Right ventricle myocardium superior (tissue), 1 donor: ENCODE results near the gene REXO5. TPM values are rescaled to one million over a fixed set of nuclear protein-coding genes. Genes with fewer than 3 reads are reported as not detected.
A peak's percentile ranks its signal among the peaks of the same experiment; 100 is the strongest.
"Not testable (repeated sequence)": the region's sequence is repeated elsewhere in the genome, so short reads cannot be mapped to it uniquely, and the experiment has no call there.

ENCODE experiments used
- ATAC-seq: fragments of 200-7000 bp; cut with Tn5 transposase; one replicate; pipeline ENCODE4 v1.9.1; 2020; ENCODE audit warnings: mild to moderate bottlenecking; ENCODE audit not compliant: poor library complexity
- DNase-seq: peaks from one replicate; pipeline ENCODE4 v3.0.0-alpha.2; 2020
- intact Hi-C: fragments of 100-400 bp; cut with DNase I; formaldehyde crosslinking; loops from one replicate; pipeline ENCODE4 v1.11.2; 2022
- long read RNA-seq: library from polyadenylated mRNA; unstranded; transcript quantifications from one replicate; pipeline ENCODE4 v2.0.0, GENCODE V29; 2021
- total RNA-seq: library from RNA; stranded (reverse); fragmentation: NEBNext Ultra II Directional; extraction: Animal tissue kit (Norgen Biotek cat#: 25700); gene quantifications from one replicate; pipeline ENCODE4 v1.2.1, GENCODE V29; 2021
- donor health status: DM: no; HTN: yes; CAD: no; lungs with severe emphysema.

The REXO5 gene, protein sequence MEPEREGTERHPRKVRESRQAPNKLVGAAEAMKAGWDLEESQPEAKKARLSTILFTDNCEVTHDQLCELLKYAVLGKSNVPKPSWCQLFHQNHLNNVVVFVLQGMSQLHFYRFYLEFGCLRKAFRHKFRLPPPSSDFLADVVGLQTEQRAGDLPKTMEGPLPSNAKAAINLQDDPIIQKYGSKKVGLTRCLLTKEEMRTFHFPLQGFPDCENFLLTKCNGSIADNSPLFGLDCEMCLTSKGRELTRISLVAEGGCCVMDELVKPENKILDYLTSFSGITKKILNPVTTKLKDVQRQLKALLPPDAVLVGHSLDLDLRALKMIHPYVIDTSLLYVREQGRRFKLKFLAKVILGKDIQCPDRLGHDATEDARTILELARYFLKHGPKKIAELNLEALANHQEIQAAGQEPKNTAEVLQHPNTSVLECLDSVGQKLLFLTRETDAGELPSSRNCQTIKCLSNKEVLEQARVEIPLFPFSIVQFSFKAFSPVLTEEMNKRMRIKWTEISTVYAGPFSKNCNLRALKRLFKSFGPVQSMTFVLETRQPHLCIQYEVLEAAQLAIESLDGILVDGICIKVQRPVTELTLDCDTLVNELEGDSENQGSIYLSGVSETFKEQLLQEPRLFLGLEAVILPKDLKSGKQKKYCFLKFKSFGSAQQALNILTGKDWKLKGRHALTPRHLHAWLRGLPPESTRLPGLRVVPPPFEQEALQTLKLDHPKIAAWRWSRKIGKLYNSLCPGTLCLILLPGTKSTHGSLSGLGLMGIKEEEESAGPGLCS
- total RNA-seq: 5.1 TPM
- long read RNA-seq, transcript REXO5-201 (20 exons, 2,722 nt): major isoform, 5 of 19 reads
- long read RNA-seq, partial matches to known transcripts: 2 of 19 reads
- long read RNA-seq, other reads (novel, unspliced or antisense): 11 of 19 reads

DNA sequence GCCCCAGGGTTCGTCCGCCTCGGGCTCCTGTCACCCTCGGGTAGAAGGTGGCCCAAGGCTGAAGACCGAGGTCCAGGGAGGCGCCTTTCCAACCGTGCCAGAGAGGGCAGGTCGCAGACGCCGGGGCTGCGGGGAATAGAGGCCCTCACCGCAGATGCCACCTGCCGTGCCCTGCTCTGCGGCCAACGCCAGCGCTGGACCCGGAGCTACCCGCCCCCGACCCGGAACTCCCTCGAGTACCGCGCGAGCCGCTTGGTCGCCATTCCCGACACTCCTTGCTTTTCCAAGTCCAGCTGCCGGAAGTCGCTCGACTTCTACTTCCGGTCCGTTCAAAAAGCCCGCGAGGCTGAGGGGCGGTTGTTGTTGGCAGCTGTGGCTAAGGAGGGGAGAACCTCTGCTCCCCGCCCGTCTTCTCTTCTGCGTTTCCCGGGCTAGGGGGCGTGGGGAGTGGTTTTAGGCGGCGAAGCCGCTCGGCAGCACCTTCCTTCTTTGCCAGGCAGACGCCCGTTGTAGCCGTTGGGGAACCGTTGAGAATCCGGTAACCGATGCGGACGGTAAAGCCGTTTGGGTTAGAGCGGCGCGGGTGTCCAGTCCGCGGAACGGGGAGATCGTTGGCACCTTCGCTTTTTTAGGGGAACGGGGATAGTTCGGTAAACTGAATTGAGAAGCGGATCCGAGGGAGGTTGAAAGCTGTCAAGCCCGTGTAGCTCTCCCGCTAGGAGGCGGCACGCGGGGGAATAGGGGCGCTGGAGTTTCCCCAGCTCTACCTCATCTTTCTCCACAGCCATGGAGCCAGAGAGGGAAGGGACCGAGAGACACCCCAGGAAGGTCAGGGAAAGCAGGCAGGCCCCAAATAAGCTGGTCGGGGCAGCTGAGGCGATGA is at the start of gene REXO5, which contains the start of gene ERI2:
Gene REXO5, plus strand, starts transcription at position 360 of the 883 bp plus-strand sequence. Its CDS starts 427 bp downstream, at position 787.
Gene ERI2, minus strand, starts transcription at position 305 of the 883 bp plus-strand sequence. Its CDS starts 42 bp downstream, at position 263.
- ATAC-seq (peak; percentile 97), DNase-seq (peak; percentile 95)
- intact Hi-C loops: no loop called here

DNA sequence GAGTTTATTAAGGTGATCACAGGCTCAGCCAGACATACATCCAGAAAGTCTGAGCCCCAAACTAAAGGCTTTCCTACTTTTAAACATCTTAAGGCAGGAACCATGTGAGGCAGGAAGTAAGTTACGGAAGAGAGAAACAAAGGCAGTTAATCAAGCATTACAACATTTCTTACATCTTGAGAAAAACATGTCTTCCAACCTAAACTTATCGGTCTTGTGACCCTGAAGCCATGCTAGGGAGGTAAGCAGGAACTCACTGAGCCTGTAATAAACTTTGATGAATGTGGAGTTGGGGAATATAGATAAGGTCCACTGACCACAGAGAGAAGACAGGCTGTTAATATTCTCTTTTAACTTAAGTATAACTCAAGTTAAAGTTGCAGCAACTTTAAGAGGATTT is 46.0 kb upstream of the REXO5 start:
- ATAC-seq: no peak
- DNase-seq: no peak
- intact Hi-C loops: no loop called here

DNA sequence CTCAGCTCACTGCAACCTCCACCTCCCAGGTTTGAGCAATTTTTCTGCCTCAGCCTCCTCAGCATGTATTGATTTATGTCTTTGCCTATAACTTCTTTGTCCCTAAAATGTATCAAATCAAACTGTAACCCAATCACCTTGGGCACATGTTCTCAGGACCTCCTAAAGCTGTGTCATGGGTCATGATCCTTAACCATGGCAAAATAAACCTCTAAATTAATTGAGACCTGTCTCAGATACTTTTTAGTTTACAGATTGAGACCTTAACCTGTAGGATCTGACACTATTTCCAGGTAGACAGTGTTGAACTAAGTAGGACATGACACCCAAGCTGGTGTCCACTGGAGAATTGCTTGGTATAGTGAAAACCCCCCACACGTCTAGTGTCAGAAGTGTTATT is 45.2 kb upstream of the REXO5 start:
- ATAC-seq (no peak), DNase-seq (no peak)
- intact Hi-C loops: no loop called here

DNA sequence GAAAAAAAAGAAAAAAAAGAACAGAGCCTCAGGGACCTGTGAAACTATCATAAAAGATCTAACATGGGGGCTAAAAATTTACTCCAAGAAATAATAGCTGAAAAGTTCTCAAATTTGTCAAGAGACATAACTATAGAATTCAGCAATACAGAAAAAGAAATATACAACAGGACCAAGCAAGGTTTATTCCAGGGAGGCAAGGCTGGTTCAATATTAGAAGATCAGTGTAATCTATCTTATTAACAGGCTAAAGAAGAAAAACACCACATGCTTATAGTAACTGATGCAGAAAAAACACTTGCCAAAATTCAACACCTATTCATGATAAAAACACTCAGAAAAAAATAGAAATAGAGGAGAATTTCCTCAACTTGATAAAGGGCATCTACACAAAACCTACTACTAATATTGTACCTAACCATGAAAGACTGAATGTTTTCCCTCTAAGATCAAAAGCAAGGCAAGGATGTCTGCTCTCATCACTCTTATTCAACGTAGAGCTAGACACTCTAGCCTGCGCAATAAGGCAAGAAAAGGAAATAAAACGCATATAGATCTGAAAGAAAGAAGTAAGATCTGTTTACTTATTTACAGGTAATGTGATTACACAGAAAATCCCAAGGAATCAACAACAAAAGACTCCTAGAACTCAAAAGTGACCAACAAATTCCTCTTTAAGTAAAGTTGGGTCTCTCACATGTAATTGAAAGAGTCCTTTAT is 43.8 kb upstream of the REXO5 start:
- ATAC-seq (no peak), DNase-seq (no peak)
- intact Hi-C loops: no loop called here

DNA sequence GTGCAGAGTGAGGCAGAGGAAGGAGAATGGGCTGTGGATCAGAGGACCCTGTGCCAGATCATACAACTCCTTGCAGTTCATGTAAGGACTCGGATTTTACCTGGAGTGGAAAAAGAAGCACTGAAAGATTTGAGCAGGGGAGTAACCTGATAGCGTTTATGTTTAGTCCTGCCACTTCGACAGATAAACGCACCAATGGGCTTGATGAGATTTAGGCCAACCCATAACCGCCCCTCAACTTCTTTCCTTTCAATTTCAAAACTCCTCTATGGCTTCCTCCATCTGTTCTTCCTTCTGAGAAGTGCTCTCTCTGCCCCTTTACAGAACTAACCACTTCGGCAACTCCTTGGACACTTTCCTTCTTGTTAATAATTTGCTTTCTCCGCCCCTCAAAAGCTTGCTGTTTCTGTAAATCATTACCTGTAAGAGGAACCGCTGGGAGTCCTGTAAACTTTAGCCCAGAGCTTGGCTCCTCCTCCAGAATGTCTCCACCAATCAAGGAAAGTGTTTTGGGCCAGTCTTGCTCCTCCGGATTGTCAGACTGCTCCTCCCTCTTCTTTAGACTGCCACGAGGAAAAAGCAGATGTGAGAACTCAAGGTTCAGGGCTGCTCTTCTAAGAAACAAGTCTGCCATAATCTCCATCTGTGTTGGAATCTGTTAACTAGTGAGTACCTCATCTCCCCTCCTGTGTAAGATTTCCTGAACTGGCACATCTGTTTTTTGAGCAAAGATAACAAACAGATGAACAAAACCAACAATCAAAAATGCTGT is 42.7 kb upstream of the REXO5 start, which contains the start of gene ACSM3:
Gene ACSM3, plus strand, starts transcription at position 554 of the 772 bp plus-strand sequence. CDS start 6,021 bp downstream, outside the sequence.
- DNase-seq: no peak
- peak; percentile 95 for ATAC-seq
- intact Hi-C loops: no loop called here

DNA sequence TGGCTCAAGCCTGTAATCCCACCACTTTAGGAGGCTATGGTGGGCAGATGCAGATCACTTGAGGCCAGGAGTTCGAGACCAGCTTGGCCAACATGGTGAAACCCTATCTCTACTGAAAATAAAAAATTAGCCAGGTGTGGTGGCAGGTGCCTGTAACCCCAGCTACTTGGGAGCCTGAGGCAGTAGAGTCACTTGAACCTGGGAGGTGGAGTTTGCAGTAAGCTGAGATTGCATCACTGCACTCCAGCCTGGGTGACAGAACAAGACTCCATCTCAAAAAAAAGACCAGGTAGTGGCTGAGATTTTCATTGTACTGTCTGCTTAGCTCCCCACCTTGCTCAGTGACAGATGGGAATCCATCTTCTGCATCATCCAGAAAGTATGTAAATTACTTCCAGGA is 41.9 kb upstream of the REXO5 start:
- ATAC-seq, intact Hi-C loops, DNase-seq: not testable (repeated sequence)

DNA sequence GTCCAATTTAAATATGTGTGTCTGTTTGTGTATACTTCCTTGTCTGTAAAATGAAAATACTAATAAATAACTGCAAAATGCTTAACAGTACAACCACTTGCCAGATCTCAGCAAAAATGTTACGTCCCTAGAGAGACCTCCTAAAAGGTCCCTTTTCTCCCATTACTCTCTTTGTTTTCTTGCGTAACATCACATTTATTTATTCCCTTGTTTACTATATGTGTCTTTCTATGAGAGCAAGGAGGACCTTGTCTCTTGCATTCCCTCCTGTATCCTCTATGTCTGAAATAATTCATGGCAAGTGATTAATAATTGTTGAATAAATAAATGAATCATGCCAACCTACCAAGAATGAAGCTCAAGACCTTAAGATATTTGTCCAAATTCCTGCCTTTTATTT is 40.6 kb upstream of the REXO5 start:
- no peak for ATAC-seq
- DNase-seq: no peak
- intact Hi-C loops: no loop called here

DNA sequence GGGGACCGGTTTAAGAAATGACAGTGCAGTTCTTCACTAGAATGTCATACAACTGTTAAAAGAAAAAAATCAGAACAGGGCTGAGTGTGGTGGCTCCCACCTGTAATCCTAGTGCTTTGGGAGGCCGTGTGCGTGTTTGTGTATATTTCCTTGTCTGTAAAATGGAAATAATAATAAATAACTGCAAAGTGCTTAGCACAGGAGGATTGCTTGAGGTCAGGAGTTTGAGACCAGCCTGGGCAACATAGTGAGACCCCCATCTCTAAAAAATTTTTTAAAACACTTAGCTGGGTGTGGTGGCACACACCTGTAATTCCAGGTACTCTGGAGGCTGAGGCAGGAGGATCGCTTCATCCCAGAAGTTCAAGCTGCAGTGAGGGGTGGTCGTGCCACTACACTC is 40.0 kb upstream of the REXO5 start:
- ATAC-seq (no peak), DNase-seq (no peak)
- intact Hi-C loops: no loop called here

DNA sequence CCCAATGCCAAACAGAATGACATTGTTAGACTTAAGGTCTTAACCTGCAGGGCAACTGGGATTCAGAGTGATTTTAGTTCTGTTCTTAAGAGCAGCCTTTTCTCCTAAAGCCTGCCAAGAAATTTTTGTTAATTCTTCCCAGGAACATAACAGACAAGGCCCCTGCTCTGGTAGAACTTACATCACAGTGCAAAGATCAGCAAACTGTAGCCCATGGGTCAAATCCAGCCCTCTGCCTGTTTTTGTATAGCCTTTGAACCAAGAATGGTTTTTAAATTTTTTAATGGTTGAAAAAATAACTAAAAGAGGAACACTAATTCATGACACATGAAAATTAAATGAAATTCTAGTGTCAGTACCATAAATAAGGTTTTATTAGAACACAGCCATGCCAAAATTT is 38.8 kb upstream of the REXO5 start:
- ATAC-seq: no peak
- DNase-seq: no peak
- intact Hi-C loops: no loop called here

DNA sequence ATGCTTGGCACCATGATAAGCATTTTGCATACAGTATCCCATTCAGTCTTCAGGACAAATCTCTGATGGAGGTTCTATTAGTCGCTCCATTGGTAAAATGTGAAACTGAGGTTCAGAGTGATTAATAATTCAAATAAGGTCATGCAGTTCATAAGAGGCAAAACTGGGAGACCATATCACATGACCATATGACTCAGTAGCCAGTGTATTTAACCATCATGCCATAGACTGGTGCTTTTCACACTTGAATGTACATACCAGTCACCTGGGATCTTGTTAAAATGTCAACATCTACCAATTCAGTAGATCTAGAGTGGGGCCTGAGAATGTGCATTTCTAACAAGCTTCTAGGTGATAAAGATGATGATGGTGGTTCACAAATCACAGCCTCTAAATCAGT is 38.2 kb upstream of the REXO5 start:
- intact Hi-C loops: no loop called here
- no peak for DNase-seq
- ATAC-seq: no peak

DNA sequence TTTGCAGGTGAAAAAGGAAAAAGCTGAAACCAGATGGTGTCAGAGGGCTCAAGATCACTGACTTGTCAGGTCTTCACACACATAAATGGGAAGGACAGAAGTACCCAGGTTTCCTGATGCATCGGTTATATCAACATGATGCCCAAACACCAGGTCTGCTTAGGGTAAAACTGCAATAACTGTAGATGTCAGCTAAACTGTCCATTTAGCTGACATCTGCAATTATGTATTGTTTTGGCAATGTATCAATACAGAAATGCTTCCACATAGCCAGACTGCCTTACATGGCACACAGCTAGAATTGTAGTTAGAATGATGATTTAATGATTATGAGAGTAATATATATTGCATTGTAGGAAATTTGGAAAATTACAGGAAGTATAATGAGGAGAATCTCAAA is 37.5 kb upstream of the REXO5 start:
- DNase-seq (no peak), ATAC-seq (no peak)
- intact Hi-C loops: no loop called here

DNA sequence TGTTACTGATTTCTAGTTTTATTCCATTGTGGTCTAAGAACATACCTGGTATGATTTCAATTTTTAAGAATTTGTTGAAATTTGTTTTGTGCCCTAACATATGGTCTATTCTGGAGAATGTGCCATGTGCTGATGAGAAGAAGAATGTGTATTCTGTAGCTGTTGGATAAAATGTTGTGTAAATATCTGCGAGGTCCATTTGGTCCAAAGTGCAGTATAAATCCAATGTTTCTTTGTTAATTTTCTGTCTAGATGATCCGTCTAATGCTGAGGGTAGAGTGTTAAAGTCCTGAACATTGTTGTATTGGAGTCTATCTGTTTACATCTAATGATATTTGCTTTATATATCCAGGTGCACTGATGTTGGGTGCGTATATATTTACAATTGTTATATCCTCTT is 32.6 kb upstream of the REXO5 start:
- intact Hi-C loops: no loop called here
- DNase-seq (no peak), ATAC-seq (no peak)

DNA sequence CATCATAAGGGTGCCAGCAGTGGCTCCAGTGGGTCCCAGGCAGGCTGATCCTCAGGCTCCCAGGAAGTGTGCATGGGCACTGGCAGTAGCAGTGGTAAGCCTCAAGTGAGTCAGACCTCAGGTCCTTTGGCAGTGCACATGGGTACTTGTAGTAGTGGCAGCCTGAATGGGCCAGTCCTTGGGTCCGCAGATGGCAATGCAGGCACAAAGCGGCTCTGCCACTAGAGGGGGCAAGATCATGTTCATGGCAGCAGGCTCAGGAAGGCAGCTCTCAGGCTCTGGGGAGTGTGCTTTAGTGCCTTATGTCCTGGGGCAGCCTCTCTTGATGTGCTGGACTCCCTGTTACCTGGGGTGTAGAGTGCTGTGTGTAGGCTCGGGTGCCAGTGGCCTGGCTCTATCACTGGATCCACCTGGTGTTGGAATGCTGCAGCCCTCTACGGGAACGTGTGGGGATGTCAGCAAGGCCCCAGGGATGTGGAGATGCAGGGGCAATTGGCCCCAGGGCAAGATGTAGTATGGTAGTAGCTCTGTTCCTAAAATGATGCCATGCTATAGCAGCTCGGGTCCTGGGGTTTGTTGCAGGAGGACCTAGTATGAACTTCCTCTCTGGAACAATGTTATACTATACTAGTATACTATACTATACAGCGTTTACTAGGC is 31.5 kb upstream of the REXO5 start:
- intact Hi-C loops: no loop called here
- DNase-seq (peak; percentile 61), ATAC-seq (peak; percentile 75)

DNA sequence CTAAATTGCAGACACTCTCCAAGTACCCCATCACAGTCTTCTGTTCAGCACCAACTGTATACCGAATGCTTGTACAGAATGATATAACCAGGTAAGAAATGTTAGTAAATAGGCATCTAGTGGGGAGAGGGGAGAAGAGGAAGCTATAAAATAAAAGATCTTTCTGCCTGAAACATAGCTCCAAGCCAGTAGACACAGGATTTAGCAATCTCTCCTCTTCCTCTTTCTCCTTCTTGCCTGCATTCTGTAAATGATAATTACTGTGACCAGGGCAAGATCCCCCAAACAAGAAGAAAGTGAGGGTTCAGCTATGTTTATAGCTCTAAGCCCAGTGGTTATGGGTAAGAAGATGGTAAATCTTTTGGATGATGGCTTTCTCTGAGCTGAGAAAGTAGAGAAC is 24.6 kb upstream of the REXO5 start:
- no peak for ATAC-seq
- intact Hi-C loops: no loop called here
- no peak for DNase-seq

DNA sequence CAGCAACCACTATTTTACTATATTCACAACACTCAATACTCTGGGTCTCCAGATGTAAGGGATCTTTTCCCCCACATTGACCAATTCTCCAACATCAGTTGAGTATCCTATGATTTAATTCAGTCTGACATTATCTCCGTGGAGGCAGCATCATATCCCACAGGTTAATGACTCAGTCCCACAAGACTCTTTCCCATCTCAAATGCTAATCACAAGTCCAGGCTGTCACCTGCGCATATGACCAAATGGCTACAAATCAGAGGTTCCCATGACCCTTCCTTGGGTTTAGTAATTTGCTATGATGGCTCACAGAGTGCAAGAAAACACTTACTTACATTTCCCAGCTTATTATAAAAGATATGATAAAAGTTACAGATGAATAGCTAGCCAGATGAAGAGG is 23.9 kb upstream of the REXO5 start:
- no peak for ATAC-seq
- intact Hi-C loops: no loop called here
- no peak for DNase-seq

DNA sequence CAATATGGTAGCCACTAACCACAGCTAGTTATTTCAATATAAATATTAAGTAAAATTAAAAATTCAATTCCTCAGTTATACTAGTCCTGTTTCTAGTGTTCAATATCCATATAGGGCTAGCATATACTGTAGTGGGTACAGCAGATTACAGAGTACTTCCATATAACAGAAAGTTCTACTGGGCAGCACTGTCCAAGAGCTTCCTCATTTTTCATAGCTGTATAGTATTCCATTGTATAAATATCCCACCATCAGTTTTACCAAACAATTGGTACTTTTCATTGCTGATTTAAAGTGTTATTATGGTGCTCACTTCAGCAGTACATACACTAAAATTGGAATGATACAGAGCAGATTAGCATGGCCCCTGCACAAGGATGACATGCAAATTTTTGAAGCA is 22.1 kb upstream of the REXO5 start:
- DNase-seq (no peak), ATAC-seq (no peak)
- intact Hi-C loops: no loop called here

DNA sequence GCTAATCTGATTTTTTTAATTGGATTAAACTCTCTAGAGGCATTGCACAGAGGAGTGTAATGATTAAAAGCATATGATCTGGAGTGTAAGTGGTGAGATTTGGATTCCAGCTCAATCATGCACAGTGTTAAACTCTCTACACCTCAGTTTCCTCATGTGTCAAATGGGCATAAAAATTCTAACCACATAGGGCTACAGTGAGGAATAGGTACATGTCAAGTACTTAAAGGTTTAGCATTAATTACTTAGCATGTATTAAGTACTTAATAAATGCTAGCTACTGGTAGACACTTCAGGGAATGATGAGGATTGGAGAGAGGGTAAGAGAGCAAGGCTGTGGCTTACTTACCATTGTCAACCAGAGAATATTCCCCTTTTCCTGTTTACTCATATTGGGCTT is 17.2 kb upstream of the REXO5 start:
- intact Hi-C loops: no loop called here
- ATAC-seq: no peak

More for the DNA sequence above, 17.2 kb upstream of the REXO5 start:
- no peak for DNase-seq
